Heart left ventricle (tissue), 13 donors: ENCODE results near the gene COPB1.

ENCODE experiments used
- POLR2A ChIP-seq, 2 donors: fragments of 450-650 bp; IDR thresholded peaks; one replicate each; pipeline ENCODE4 v1.6.1; 2017; ENCODE audit warnings: antibody characterized with exemption in 2 of 2, mild to moderate bottlenecking in 2 of 2, moderate library complexity in 2 of 2
- TF ChIP-seq, protein P1 (sequence below), 12 donors: fragments of 200-600 bp; sonication (generic) in 4 of 12; IDR thresholded peaks; one replicate each; pipeline versions ENCODE4 v1.5.0 to v1.8.0; 2018 to 2022; ENCODE audit warnings: antibody characterized with exemption in 12 of 12, mild to moderate bottlenecking in 5 of 12
- donor health status: ischemic (EF 13 %, LVEDD 7.1; RV severe dilation, severe dysfunction).
- donor health status: DM: no; HTN: yes; CAD: no.
- donor health status: DM: no; HTN: no; CAD: no.
- donor health status: ischemic (EF 25% LVEDD 6.9; RV normal size, moderate dysfunction).
- donor health status: ischemic (EF 25% LVEDD 5.7; RV mildly dilated, moderate dysfunction).
- donor health status: ischemic (EF 35%, LVEDD 5.7; RV mildly dilated, moderate dysfunction).
- donor health status: nonischemic (EF 11% LVEDD 7.7; RV severe dilation, severe dysfunction).
- donor health status: DM: yes; HTN: yes; CAD: no.
- donor health status: PGD.
- donor health status: ischemic (EF 29% LVEDD 5.4; RV normal size, mild dysfunction).
- donor health status: nonischemic (EF 23%, LVEDD 6.1; RV moderate dilation, normal function).

DNA sequence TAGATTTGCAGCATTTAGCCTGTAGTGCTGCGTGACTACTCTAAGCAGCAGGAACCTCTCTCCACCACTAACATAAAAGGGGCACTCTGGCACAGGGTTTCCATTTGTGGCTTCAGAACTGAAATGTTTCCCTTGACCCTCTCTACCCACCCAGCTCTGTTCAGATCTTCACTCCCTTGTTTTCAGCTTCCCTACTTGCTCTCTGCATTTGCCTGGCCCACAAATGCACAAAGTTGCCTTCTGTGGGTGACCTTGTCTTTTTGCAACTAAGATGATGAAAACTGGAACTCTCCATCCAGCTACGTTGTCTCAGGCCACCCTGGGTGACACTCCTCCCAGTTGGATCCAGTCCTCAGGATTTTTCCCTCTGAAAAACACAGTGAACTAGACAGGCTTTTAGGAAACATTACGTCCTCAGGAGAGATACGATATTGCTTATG is 40.4 kb upstream of the COPB1 start:
- TF ChIP-seq, protein P1, sequence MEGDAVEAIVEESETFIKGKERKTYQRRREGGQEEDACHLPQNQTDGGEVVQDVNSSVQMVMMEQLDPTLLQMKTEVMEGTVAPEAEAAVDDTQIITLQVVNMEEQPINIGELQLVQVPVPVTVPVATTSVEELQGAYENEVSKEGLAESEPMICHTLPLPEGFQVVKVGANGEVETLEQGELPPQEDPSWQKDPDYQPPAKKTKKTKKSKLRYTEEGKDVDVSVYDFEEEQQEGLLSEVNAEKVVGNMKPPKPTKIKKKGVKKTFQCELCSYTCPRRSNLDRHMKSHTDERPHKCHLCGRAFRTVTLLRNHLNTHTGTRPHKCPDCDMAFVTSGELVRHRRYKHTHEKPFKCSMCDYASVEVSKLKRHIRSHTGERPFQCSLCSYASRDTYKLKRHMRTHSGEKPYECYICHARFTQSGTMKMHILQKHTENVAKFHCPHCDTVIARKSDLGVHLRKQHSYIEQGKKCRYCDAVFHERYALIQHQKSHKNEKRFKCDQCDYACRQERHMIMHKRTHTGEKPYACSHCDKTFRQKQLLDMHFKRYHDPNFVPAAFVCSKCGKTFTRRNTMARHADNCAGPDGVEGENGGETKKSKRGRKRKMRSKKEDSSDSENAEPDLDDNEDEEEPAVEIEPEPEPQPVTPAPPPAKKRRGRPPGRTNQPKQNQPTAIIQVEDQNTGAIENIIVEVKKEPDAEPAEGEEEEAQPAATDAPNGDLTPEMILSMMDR (IDR thresholded peaks at IDR 0.05), result no peak
- no peak for TF ChIP-seq POLR2A (IDR thresholded peaks at IDR 0.05)
